Middle frontal gyrus (tissue), 1 donor: ENCODE measurements around the gene HAUS5.
"Not testable (repeated sequence)": the region's sequence is repeated elsewhere in the genome, so short reads cannot be mapped to it uniquely, and the experiment has no call there.

ENCODE experiments used
- DNase-seq: peaks from one replicate; pipeline ENCODE4 v3.0.0-alpha.2; 2015; ENCODE audit warnings: low spot score; ENCODE audit errors: extremely low spot score

The HAUS5 gene, protein sequence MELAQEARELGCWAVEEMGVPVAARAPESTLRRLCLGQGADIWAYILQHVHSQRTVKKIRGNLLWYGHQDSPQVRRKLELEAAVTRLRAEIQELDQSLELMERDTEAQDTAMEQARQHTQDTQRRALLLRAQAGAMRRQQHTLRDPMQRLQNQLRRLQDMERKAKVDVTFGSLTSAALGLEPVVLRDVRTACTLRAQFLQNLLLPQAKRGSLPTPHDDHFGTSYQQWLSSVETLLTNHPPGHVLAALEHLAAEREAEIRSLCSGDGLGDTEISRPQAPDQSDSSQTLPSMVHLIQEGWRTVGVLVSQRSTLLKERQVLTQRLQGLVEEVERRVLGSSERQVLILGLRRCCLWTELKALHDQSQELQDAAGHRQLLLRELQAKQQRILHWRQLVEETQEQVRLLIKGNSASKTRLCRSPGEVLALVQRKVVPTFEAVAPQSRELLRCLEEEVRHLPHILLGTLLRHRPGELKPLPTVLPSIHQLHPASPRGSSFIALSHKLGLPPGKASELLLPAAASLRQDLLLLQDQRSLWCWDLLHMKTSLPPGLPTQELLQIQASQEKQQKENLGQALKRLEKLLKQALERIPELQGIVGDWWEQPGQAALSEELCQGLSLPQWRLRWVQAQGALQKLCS

DNA sequence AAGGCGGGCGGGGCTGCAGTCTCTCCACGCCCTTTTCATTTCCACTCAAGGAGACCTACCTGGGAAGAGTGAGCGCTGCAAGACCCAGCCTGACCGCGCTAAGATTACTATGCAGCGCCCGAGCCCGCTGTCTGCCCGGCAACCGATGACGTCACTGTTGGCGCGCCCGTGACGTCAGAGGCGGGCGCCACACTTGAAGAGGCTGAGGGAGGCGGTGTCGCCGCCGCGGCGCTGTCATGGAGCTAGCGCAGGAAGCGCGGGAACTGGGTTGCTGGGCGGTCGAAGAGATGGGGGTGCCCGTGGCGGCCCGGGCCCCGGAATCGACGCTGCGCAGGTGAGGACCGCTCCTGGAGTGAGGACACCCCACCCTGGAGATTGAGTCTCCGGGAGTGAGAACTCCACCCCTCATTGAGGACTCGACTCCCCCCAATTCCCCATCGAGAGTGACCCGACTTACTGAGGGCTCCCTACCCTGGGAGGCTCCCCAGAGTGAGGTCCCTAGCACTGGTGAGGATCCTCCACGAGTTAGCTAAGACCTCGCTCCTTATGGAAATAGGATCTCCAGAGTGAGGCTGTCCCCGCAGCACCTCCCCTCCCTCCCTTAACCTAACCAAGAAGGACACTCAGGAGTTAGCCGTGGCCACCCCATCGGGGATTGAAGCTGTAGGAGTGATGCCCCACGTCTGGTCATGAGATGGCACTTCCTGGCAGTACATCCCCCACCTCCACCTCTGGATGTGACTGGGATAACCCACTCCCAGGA is at the start of gene HAUS5:
TSS of gene HAUS5 (plus strand) at position 177 of the 763 bp plus-strand sequence. CDS start at position 237, 60 bp downstream.
- peak; percentile 84 for DNase-seq

DNA sequence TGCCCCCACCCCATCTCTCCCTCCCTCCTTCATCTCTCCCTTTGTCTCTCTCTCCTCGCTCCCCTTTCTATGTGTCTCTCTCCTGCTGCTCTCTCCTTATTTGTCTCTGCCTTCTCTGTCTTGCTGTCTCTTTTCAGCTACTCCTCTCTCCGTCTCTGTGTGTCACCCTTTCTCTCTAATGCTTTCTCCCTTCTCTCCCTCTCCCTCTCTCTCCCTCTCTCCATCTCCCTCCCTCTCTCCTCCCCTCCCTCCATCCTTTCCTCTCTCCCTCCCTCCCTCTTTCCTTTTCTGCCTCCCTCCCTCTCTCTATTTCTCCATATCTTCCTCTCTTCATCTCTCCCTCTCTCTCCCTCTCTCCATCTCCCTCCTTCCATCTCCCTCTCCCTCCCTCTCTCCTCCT is 49.8 kb upstream of the HAUS5 start:
- DNase-seq = no peak

DNA sequence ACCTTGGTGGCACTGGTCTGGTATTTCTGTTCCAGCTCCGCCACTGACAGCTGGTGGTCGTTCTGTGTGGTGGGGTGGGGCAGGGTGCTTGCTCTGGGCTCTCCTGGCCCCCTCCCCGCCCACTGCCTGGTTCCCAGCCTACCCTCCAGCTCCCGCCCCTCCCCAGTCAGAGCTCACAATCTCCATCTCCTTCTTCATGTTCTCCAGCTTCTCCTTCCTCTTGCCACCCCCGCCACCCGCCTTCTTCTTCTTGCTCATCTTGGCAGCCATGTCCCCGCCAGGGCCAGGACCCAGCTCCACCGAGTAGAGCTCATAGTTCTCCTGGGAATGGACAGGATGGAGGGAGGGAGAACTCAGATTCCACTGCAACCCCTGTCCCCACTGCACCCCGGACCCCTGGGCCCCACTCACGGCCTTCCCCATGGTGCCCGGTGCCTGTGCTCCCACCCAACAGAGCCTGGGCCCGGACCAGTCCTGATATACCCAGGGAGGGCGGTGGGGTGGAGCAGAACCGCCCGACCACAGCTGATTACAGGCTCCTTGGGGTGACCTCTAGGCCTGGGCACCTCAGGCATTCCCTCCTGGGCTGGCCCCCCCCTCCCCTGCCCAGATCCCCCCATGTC is 49.2 kb upstream of the HAUS5 start, which contains the start of gene ATP4A:
TSS of gene ATP4A (minus strand) at position 452 of the 623 bp plus-strand sequence. CDS start at position 423, 29 bp downstream.
- DNase-seq = no peak

DNA sequence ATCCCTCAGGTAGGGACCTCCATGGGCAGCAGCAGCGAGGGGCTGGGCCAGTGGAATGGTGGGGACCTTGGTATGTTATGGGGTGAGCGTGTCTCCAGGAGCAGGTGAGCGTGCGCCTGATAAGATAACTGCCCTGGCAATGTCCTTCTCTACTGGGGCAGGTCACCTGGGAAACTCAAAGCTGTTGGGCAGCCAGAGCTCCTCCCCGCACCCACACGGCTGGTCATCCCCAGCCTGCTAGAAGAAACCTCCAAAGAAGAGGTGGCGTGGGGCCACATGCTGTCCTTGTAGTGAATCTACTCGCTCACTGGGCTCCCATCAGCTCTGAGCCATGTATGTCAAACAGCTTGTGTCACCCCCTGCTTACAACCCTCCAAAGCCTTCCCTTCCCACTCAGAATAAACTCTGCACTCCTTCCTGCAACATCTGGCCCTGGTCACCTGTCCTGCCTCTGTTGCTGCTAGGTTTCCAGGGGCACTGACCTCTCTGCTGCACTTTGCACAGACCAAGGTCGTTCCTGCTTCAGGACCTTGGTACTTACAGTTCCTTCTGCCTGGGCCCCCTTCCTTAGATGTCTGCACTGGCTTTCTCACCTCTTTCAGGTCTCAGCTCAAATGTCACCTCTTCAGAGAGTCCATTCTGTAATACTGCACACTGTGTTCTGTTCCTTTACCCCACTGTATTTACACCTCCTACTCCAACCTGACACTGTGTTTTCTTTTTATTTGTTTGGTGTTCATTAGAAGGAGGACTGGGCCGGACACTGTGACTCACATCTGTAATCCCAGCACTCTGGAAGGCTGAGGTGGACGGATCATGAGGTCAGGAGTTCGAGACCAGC is 47.3 kb upstream of the HAUS5 start:
- no peak for DNase-seq

DNA sequence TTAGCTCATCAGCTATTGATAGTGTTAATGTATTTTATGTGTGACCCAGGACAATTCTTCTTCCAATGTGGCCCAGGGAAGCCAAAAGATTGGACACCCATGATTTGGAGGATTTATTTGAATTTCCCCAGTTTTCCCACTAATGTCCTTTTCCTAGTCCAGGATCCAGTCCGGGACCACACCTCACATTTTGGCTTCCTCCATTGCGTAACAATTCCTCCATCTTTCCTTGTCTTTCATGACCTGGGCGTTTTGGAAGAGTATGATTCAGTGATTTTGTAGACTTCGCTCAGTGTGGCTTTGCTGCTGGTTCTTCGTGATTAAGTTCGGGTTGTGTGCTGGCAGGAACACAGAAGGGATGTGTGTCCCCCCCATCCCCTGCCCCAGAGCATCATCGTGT is 45.8 kb upstream of the HAUS5 start:
- DNase-seq = no peak

DNA sequence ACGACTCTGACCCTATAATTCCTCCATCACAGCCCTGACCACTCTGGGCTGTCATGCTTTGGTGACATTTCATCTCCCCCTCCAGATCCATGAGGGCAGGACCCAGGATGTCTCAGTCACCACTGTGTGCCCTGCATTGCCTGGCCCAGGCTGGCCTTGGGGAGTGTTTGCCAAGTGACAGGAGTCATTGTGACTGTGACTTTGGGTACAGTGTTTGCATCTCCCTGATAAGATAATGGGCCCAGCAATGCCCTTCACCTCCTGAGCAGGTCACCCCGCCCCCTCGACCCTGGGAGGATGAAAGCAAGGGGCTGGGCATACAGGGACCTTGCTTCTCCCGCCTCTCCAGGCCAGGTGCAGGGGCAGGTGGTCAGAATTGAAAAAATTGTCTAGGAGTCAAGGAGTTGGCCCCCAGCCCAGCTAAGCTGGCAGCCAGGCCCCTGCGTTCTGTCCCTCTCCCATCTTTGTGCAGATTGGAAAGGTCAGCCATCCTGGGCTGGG is 43.2 kb upstream of the HAUS5 start:
- DNase-seq = no peak

DNA sequence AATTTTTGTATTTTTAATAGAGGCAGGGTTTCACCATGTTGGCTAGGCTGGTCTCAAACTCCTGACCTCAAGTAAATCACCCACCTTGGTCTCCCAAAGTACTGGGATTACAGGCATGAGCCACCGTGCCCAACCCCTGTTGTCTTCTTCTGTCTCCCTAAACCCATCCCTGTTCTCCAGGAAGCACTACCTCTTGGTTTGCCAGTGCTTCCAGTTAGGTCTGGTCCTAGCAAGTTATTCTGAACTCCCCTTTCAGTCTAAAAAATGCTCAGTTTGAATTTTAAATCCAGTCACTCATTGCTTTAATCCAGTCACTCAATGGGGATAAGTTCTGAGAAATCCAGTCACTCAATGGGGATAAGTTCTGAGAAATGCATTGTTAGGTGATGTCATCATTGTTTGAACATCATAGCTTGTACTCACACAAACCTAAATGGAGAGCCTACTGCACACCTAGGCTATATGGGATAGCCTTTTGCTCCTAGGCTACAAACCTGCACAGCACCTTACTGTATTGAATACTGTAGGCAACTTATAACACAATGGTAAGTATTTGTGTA is 41.0 kb upstream of the HAUS5 start:
- DNase-seq = no peak

DNA sequence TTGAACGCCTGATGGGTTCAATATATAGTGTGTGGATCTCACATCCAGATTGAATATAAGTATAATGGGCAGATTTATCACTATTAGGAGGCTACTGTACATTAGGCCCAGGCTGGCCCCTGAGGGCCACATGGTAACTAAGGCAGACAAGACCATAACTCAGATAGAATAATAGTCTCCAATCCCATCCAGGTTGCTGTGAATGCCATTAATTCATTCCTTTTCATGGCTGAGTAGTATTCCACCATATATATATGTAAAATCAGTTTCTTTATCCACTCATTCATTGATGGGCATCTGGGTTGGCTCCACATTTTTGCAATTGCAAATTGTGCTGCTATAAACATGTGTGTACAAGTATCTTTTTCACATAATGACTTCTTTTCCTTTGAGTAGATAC is 34.6 kb upstream of the HAUS5 start:
- DNase-seq = no peak

DNA sequence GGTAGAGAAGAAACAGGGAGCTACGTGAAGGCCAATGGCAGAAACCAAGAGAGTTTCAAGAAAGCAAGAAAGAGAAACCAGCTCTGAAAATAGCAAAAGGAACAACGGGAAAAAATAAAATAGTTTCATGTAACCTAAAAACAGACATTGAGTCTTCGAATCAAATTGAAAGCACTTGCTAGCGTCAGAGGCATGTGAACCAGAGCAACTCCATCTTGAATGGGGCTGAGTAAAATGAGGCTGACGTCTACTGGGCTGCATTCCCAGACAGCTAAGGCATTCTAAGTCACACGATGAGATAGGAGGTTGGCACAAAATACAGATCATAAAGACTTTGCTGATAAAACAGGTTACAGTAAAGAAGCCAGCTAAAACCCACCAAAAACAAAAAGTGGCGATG is 33.8 kb upstream of the HAUS5 start:
- DNase-seq = no peak

DNA sequence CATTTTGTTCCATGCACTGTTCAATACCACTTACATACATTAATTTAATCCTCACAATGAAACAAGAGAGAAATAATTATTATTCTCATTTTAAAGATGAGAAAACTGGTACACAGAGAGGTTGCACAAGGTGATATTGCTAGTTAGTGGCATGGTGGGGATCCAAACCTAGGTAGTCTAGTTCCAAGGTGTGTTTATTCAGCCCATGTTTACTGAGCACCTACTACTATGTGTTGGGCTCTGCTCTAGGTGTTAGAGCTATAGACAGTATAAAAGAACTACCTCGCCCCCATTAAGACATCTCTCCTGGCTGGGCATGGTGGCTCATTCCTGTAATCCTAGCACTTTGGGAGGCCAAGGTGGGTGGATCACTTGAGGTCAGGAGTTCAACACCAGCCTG is 29.8 kb upstream of the HAUS5 start:
- no peak for DNase-seq

DNA sequence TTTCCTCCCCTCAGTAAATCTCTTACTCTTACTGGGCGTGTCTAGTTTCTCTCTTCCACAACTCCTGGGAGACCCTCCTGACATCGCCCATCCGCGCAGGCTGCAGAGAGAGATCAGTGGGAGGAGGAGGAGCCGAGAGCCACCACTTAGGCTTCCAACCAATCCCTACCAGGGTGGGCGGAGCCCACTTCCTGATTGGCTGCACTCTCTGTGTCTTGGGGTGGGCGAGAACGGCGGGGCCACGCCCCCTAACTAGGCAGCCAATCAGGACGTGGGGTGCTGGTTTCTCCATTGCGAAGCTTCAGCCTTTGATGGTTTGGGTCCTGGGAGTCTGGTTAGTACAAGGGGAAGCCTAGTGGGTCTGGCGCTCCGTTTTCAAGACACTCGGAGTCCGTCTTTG is 26.7 kb upstream of the HAUS5 start, which contains the start of gene PMIS2:
TSS of gene PMIS2 (plus strand) at position 326 of the 400 bp plus-strand sequence. CDS start 87 bp downstream, outside the sequence.
- no peak for DNase-seq

DNA sequence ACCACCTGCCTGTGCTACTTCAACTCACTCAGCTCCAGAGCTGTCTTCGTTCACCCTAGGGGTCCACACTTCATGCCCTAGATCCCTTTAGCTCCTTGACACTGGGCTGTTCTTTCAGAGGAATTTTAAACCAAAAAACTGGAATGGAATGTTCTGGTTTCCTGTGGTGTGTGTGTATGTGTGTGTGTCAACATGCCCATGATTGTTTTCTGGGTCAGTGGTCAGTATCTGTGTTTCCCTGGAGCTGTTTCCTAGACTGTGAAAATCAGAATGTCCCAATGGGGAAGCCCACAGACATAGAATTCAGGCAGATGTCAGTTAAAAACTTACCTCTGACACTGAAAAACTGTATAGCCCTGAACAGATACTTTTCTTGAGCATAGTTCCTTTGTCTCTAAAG is 25.2 kb upstream of the HAUS5 start:
- DNase-seq = no peak

DNA sequence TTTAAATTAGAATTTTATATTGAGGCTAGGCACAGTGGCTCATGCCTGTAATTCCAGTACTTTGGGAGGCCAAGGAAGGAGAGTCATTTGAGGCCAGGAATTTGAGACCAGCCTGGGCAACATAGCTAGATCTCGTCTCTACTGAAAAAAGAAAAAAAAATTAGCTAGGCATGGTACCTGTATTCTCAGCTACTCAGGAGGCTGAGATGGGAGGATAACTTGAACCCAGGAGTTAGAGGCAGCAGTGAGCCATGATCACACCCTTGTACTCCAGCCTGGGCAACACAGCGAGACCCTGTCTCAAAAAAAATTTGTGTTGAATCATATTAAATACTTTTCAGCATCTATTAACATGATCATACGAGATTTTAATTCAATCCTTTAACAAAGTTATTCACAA is 21.7 kb upstream of the HAUS5 start:
- DNase-seq = no peak

DNA sequence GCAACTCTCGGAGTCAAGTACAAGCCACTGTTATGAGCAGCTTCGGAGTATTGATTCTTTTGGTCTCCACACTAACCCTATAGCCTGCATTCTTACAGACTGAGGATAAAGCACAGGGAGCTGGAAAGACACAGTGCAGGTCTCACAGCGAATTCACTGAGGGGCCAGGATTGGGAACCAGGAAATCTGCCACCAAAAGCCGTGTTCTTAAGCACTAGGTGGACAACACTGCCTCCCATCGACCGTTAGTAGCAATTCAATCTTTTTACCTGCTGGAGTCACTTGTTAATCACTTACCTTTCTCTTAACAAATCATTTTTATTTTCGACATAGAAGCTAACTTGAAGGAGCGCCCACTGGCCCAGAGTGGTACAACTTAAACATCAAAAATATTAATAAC is 20.3 kb upstream of the HAUS5 start:
- DNase-seq = no peak

DNA sequence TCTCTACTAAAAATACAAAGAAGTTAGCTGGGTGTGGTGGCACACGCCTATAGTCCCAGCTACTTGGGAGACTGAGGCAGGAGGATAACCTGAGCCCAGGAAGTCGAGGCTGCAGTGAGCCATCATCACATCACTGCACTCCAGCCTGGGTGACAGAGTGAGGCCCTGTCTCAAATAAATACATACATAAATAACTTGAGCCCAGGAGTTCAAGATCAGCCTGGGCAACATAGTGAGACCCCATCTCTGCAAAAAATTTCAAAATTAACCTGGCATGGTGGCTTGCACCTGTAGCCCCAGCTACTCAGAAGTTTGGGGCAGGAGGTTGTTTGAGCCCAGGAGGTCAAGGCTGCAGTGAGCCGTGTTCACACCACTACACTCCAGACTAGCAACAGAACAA is 17.5 kb upstream of the HAUS5 start:
- DNase-seq = not testable (repeated sequence)

DNA sequence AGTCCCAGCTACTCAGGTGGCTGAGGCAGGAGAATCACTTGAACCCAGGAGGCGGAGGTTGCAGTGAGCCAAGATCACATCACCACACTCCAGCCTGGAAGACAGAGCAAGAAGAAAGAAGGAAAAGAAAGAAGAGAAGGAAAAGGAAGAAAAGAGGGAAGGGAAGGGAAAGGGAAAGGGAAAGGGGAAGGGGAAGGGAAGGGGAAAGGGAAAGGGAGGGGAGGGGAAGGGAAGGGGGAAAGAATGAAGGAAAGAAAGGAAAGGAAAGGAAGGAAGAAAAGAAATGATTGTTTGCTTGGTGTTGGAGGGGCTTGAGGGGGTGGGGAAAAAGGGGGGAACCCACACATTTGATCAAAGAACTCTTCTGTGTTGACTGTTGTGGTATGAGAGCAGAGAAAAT is 16.6 kb upstream of the HAUS5 start:
- no peak for DNase-seq

DNA sequence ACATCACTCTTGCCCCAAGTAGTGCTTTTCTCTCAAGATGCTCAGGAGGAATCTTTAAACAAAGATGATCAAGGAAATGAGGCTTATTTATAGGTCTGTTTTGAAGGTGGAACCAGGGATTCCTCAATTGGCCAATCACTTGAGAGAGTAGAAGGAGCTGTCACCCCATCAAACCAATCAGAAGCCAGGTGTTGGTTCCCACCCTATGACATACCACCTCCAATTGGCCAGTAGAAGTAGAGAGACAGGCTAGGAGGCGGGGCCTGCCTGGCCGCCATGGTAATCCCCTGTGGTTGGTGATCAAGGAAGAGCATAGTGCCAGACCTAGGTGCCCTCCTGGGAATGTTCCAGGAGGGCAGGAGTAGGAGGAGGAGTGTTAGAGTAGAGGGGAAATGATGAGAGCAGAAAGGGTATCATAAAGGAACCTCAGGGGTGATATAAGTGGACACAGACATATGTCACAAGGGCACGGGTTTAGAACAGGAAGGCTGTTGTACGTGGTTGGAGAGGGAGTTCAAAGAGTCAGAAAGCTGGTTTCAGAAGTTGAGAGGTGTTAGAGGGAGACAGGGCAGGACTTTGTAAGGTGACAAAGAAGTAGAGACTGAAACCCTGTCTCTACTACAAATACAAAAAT is 16.1 kb upstream of the HAUS5 start:
- DNase-seq = no peak

DNA sequence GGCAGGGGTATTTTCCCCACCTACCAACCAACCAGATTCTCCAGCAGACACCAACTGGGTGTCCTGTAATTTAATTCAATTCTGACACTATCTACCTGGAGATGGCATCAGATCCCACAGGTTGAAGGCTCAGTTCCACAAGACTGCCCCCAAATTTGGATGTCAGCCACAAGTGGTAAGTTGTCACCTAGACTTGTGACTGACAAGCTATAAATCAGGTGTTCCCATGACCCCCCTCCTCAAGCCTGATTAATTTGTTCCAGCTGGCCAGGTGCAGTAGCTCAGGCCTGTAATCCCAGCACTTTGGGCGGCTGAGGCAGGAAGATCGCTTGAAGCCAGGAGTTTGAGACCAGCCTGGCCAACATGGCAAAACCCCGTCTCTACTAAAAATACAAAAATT is 10.6 kb upstream of the HAUS5 start:
- no peak for DNase-seq

DNA sequence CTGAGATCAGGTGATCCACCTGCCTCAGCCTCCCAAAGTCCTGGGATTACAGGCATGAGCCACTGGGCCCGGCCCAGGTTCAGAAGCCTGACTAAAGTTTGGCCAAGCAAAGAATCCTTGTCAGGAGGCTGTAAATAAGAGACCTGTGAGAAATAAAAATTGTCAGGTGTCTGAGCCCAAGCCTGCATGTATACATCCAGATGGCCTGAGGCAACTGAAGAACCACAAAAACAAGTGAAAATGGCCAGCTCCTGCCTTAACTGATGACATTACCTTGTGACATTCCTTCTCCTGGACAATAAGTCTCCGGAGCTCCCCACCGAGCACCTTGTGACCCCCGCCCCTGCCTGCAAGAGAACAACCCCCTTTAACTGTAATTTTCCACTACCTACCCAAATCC is 8.1 kb upstream of the HAUS5 start:
- not testable (repeated sequence) for DNase-seq

DNA sequence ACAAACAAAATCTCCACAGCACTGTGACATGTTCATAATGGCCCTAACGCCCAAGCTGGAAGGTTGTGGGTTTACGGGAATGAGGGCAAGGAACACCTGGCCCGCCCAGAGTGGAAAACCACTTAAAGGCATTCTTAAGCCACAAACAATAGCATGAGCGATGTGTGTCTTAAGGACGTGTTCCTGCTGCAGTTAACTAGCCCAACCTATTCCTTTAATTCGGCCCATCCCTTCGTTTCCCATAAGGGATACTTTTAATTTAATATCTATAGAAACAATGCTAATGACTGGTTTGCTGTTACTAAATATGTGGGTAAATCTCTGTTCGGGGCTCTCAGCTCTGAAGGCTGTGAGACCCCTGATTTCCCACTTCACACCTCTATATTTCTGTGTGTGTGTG is 5.4 kb upstream of the HAUS5 start:
- not testable (repeated sequence) for DNase-seq
